Progenitor cell of endocrine pancreas (in vitro differentiated cells): ENCODE data around the gene ABCD1. TPM values are rescaled to one million over a fixed set of nuclear protein-coding genes. Genes with fewer than 3 reads are reported as not detected.
"Not testable (repeated sequence)": the region's sequence is repeated elsewhere in the genome, so short reads cannot be mapped to it uniquely, and the experiment has no call there.

Experiments
- DNase-seq: peaks from one replicate; pipeline ENCODE4 v3.0.0; 2021; ENCODE audit warnings: low spot score; ENCODE audit not compliant: unreplicated experiment
- H3K27ac Mint-ChIP-seq: 2 replicates; pipeline ENCODE4 v1.8.0; 2021; ENCODE audit warnings: mild to moderate bottlenecking, moderate library complexity, mixed read lengths
- H3K27me3 Mint-ChIP-seq: 2 replicates; pipeline ENCODE4 v1.8.0; 2021; ENCODE audit warnings: mixed read lengths
- H3K36me3 Mint-ChIP-seq: 2 replicates; pipeline ENCODE4 v1.8.0; 2022; ENCODE audit warnings: mixed read lengths; ENCODE audit not compliant: insufficient read depth
- H3K4me1 Mint-ChIP-seq: 2 replicates; pipeline ENCODE4 v1.8.0; 2021; ENCODE audit warnings: low read depth, mixed read lengths
- H3K4me3 Mint-ChIP-seq: 2 replicates; pipeline ENCODE4 v1.8.0; 2021; ENCODE audit warnings: low read depth, mild to moderate bottlenecking, moderate library complexity, mixed read lengths
- H3K9me3 Mint-ChIP-seq: 2 replicates; pipeline ENCODE4 v1.8.0; 2021; ENCODE audit warnings: low read depth, mixed read lengths
- CTCF ChIP-seq: fragments of 200-600 bp; sonication (generic); IDR thresholded peaks from one replicate; pipeline ENCODE4 v1.5.0; 2021; ENCODE audit warnings: antibody characterized with exemption, mild to moderate bottlenecking; ENCODE audit not compliant: unreplicated experiment
- total RNA-seq: library from RNA; stranded (reverse); gene quantifications from 2 replicates; pipeline ENCODE4 v1.2.1, GENCODE V29; 2021

ABCD1 gene
- total RNA-seq, 1 donor from 2014 or later = 15.2 TPM

- H3K4me1 Mint-ChIP-seq = peaks cover 1% of the 10 kb centered on the region
- no peak overlapping the region for H3K27ac Mint-ChIP-seq
- no peak overlapping the region for H3K4me3 Mint-ChIP-seq
- H3K9me3 Mint-ChIP-seq = peaks cover 5% of the 10 kb centered on the region
- TF ChIP-seq CTCF = no peak
- DNase-seq = no peak
- peaks cover 2% of the 10 kb centered on the region for H3K27me3 Mint-ChIP-seq
- H3K36me3 Mint-ChIP-seq = peaks cover 4% of the 10 kb centered on the region
Measured at GRCh38 chrX:153740631-153741222, 16.1 kb downstream of the ABCD1 start.

GRCh38 chrX:153741446-153741845 lies 16.8 kb downstream of the ABCD1 start:
- TF ChIP-seq CTCF = no peak
- Mint-ChIP-seq H3K9me3 (peaks cover 8% of the 10 kb centered on the region), H3K27me3 (peaks cover 2% of the 10 kb centered on the region), H3K4me1 (peaks cover 1% of the 10 kb centered on the region), H3K27ac (no peak overlapping the region), H3K4me3 (no peak overlapping the region), H3K36me3 (peaks cover 4% of the 10 kb centered on the region)
- no peak for DNase-seq

- H3K27me3 Mint-ChIP-seq, H3K9me3 Mint-ChIP-seq, H3K36me3 Mint-ChIP-seq, DNase-seq, H3K27ac Mint-ChIP-seq, H3K4me1 Mint-ChIP-seq, H3K4me3 Mint-ChIP-seq: not testable (repeated sequence)
Measured at GRCh38 chrX:153742111-153742510, 17.5 kb downstream of the ABCD1 start.

- H3K27me3 Mint-ChIP-seq = not testable (repeated sequence)
Measured at GRCh38 chrX:153742796-153743467, 18.3 kb downstream of the ABCD1 start.

DNA sequence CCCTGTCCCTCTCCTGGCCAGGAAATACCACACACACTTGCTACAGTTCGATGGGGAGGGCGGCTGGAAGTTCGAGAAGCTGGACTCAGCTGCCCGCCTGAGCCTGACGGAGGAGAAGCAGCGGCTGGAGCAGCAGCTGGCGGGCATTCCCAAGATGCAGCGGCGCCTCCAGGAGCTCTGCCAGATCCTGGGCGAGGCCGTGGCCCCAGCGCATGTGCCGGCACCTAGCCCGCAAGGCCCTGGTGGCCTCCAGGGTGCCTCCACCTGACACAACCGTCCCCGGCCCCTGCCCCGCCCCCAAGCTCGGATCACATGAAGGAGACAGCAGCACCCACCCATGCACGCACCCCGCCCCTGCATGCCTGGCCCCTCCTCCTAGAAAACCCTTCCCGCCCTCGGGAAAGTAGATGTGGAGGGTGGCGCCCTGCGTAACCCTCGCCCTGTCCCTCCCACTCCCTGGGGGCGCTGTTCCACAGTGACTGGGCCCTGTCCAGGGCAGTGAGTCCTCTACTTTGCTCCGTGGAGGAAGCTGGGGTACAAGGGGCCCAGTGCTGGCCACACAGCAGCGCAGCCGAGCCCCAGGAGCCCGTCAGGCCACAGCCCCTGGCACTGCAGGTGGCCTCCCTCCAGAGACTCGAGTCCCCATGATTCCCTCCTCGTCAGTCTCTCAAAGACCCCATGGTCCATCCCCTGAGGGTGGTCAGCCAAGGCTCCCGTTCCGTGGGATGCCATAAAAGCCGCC lies 19.0 kb downstream of the ABCD1 start:
- TF ChIP-seq CTCF = peak; percentile 10
- not testable (repeated sequence) for H3K36me3 Mint-ChIP-seq, H3K27me3 Mint-ChIP-seq, H3K4me1 Mint-ChIP-seq, DNase-seq, H3K27ac Mint-ChIP-seq, H3K9me3 Mint-ChIP-seq
- H3K4me3 Mint-ChIP-seq = peak overlapping the region; percentile 51

More at GRCh38 chrX:153742796-153743467, 18.3 kb downstream of the ABCD1 start:
- not testable (repeated sequence) for H3K4me3 Mint-ChIP-seq, H3K9me3 Mint-ChIP-seq, H3K4me1 Mint-ChIP-seq, H3K27ac Mint-ChIP-seq, DNase-seq, H3K36me3 Mint-ChIP-seq

DNA sequence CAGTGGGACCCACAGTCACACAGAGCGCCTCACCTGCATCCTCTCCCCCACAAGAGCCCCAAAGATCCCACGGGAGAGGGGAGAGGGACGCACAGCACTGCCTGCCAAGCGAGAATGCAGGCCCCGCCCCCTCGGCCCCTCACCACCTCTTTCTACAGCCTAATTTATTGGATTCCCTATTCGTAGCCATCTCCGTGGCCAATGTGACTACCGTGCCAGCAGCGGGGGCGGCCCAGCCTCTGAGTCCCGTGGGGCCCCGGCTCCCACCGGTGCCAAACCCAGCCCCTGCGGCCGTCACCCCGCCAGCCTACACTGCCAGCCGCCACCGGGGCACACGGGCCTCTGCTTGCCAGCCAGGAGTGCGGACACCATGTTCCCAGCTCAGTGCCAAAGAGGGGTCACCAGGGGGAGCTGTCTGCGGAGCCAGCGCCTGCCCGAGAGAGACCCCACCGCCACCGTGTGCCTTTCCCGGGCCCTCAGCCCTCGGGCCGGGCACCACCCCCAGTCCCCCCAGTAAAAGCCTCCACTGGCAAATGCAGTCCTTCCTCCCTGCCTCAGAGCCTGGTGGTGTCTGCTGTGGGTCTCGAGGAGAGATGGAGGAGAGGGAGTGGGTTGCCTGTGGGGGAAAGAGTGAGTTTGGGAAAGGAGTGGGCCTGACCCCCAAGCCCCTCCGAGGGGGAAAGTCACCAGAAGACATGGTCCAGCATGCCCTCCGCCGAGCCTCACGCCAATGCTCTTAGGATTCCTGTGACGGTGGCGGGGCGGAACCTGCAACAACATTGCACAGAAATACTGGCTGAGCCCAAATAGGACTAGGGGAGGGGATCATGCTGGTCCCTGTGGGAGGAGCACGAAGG lies 19.8 kb downstream of the ABCD1 start:
- Mint-ChIP-seq H3K4me1 (peaks cover 1% of the 10 kb centered on the region), H3K27me3 (peaks cover 3% of the 10 kb centered on the region), H3K9me3 (peaks cover 6% of the 10 kb centered on the region), H3K4me3 (peak overlapping the region; percentile 51), H3K36me3 (no peaks in the 10 kb centered on the region), H3K27ac (peak overlapping the region; percentile 62)
- TF ChIP-seq CTCF = peak; percentile 44
- no peak for DNase-seq

- not testable (repeated sequence) for H3K27me3 Mint-ChIP-seq, H3K4me3 Mint-ChIP-seq, H3K36me3 Mint-ChIP-seq, H3K4me1 Mint-ChIP-seq, DNase-seq
- peaks cover 12% of the 10 kb centered on the region for H3K9me3 Mint-ChIP-seq
- peak overlapping the region; percentile 62 for H3K27ac Mint-ChIP-seq
Measured at GRCh38 chrX:153745067-153745433, 20.4 kb downstream of the ABCD1 start.
